Measurements from ENCODE around the gene ZNF662.

DNA sequence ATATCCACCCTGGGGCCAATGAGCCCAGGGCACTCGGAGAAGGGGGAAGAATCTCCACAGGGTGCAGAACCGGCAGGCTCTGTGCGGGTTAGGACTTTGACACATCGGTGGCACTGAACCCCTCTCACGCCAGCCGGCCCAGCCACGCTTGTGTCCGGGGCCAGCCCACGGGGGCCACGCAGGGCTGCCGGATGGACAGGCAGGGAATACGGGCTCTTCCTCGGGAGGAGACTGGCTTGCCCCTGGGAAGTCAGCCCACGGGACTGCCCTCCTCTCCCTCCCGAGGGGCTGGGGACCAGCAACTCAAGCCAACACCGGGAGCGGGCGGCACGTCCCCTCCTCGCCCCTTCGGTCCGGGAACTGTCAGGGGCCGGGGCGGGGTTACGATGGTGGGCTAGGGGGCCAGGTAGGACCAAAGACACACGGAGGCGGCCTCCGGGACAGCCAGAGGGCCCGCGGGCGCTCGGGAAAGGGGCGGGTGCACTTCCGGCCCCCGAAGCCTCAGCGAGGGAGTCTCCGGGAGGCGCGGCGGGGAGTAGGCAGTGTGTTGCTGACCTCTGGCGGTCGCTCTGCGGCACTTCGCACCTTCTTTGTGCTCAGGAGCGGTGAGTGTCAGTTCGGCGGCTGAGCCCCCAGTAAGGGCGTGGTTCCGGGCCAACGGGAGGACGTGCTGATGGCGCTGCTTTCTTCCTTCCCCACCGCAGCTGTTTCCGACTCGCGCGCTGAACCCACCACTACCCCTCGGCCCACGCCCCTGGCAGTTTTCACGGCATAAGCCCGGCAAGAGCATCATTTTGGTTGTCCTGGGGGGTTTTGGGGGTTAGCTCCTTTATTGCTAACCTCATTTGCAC is 25.1 kb upstream of the ZNF662 start:
- TF ChIP-seq, protein P1, sequence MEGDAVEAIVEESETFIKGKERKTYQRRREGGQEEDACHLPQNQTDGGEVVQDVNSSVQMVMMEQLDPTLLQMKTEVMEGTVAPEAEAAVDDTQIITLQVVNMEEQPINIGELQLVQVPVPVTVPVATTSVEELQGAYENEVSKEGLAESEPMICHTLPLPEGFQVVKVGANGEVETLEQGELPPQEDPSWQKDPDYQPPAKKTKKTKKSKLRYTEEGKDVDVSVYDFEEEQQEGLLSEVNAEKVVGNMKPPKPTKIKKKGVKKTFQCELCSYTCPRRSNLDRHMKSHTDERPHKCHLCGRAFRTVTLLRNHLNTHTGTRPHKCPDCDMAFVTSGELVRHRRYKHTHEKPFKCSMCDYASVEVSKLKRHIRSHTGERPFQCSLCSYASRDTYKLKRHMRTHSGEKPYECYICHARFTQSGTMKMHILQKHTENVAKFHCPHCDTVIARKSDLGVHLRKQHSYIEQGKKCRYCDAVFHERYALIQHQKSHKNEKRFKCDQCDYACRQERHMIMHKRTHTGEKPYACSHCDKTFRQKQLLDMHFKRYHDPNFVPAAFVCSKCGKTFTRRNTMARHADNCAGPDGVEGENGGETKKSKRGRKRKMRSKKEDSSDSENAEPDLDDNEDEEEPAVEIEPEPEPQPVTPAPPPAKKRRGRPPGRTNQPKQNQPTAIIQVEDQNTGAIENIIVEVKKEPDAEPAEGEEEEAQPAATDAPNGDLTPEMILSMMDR (IDR thresholded peaks at IDR 0.05): peak; percentile 90 to 92 (median 91)
- TF ChIP-seq EP300 (IDR thresholded peaks at IDR 0.05; ENCODE audit: low read depth): no peak
- TF ChIP-seq POLR2AphosphoS5 (IDR thresholded peaks at IDR 0.05): peak in 2 of 3 donors; percentile 42 to 53
- peak; percentile 38 for TF ChIP-seq POLR2A (IDR thresholded peaks at IDR 0.05)

Data from transverse colon (tissue), 4 donors.